ENCODE data around the gene AANAT.

Gene AANAT

DNA sequence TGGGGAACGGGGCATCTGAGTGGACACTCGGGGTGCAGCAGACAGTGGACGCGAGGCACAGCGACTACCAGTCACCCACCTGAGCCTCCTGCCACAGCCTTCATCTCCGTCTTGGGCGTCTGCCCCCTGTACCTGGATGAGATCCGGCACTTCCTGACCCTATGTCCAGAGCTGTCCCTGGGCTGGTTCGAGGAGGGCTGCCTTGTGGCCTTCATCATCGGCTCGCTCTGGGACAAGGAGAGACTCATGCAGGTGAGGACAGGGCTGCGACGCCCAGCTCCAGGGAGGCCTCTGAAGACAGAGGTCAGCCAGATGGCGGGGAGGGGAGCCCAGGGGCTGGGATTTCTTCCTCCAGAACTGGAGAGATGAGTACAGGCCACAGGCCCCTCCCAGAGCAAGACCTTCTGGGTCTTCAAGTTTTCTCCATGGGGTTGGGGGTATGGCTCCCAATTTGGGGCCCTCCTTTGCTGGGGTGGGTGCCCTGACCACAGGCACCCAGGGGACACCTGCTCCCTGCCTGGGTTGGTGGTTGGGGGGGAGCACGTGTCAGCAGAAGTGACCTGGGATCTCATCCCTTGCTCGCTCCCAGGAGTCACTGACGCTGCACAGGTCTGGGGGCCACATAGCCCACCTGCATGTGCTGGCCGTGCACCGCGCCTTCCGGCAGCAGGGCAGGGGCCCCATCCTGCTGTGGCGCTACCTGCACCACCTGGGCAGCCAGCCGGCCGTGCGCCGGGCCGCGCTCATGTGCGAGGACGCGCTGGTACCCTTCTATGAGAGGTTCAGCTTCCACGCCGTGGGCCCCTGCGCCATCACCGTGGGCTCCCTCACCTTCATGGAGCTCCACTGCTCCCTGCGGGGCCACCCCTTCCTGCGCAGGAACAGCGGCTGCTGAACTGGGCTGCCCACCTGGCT lies 1.9 kb downstream of the AANAT start:
- DNase-seq = no peak

DNA sequence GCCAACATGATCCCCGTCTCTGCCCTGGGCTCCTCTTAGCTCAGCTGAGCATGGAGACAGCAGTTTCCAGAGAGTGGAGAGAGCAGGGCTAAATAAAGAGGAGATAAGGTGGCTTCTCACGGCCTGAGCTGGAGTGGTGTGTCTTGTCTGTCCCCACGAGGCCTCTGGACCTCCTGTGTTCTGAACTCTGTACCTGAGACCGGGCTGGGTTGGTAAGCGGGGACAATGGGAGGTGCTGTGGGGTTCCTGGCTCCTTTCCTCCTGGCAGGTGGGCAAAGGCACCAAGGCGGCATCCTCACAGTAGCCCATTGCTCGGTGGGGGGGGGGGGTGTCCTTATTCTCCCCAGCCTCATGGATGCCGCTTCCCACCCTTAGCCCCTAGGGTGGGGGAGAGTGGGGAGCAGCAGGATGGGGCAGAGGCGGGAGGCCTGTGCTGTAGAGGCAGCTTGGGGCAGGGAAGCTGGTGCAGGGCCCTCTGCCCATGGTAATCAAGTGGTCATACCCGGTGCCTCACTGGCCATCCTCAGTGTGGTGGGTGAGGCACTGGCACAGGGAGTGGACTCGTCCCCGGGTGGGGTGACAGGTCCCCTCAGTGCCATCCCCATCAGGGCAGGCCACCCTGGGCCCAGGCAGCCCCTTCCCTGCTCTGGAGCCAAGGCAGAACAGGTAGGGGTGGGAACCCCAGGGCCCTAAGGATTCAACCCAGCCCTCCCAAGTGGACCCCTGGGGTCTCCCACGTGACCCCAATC lies 2.8 kb downstream of the AANAT start:
- no peak for DNase-seq

- no peak for DNase-seq
These were observed 4.3 kb downstream of the AANAT start for GRCh38 chr17:76471498-76472257.

- no peak for DNase-seq
These were observed 4.8 kb downstream of the AANAT start for GRCh38 chr17:76472258-76472645.

DNA sequence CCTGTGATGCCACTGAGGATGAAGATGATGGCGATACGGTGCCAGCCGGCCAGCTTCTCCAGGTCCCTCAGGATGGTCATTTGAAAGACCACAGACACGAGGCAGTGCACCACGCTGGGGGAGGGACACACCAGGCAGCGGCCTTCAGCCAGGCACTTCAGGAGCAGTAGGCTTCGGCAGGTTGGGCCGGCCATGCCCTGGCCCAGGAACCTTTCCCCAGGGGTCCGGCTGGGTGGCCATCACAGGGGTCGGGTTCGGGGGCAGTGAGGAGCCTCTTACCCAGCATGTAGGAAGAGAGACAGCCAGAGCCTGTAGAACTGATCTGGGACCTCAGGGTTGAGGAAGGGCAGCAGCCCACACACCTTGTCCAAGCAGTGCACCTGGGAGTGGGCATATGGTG lies 5.3 kb downstream of the AANAT start:
- DNase-seq = no peak

GRCh38 chr17:76473541-76473985 lies 6.2 kb downstream of the AANAT start:
- DNase-seq = no peak

- DNase-seq = no peak
These were observed 6.8 kb downstream of the AANAT start for GRCh38 chr17:76474238-76474637.

- no peak for DNase-seq
These were observed 7.5 kb downstream of the AANAT start for GRCh38 chr17:76474894-76475293.

- DNase-seq = no peak
These were observed 7.9 kb downstream of the AANAT start for GRCh38 chr17:76475302-76475701.

DNA sequence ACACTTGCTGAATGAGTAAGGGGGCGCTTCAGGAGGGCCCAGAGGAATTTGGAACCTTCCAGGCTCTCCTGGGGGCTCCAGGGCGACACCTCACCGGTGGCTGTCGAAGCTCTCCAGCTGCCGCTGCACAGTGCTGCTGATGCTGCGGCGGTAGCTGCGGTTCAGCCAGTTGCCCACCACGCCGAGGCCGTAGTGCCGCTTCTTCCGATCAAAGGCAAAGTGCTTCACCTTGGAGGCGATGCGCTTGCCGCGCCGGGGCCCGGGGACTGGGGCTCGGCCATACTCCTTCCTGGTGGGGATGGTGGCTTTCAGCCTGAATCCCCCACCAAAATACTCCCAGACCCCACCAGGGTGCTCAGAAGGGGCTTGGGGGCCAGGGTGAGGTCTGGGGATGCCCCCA lies 9.3 kb downstream of the AANAT start:
- no peak for DNase-seq

DNA sequence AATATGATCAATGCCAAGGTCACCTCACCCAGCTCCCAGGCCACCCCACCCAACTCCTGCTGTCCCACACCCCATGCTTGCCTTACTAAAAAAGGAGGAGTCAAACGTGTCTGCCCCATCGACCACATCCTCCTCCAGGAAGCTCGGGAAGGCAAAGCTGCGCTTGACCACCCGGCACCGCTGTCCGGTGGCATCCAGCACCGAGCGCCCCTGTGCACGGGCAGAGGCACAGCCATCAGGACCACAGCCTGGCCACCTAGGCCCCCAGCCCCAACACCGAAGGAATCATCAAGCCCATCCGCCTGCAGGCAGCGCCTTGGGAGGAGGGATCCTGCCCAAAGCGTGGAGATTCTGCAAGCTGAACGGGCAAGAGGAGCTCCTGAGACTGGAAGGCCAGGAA lies 10.2 kb downstream of the AANAT start:
- no peak for DNase-seq

DNA sequence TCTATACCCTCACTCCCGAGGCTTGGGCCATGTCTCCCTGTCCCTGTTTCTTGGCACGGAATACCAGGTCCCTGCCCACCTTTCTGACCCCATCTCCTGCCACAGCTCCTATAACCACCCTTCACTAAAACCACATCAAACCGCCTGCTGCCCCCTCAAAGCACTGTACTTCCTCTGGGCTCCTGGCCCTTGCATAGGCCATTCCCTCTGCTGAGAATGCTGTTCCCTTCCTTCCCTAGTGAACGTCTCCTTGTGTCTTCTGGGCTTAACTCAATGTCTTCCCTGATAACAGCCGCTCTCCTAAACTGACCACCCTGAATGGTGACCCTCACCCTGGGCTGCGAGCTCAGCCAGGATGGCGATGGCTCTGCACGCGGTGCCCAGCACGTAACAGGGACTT lies 10.7 kb downstream of the AANAT start:
- no peak for DNase-seq

DNA sequence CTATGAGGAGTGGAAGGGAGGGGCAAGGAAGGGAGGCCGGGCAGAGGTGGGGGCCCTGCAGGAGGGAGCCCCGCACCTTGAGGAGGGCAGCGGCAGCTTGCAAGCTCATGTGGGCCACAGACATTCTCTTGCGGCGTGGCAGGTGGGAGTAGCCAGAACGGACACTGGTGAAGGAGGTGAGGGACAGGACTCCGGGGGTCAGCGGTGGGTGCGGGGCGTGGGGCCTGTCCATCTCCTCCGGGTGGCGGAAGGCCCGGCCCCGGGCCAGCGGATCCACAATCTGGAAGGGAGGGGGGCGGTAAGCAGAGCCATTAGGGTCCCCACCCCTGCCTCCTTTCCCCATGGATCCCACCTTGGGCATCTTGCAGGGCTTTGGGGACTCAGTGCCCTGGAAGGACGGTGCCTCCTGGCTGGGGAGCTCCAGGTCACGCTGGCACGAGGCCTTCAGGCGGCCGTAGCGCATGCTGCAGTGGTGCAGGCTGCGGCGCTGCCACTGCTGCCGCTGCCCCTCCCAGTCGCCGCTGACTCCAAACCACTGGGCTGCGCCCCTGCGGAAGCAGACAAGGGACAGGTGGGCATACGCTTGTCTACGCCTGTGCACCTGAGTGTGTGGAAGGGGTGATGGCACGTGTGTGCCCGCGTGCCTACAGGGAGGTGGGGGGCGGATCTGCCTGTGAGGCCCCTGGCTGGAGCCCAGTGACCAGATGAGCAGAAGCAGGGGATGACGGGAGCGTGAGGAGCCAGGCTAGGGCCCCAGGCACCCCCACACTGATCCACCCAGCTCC lies 11.5 kb downstream of the AANAT start:
- DNase-seq = no peak

DNA sequence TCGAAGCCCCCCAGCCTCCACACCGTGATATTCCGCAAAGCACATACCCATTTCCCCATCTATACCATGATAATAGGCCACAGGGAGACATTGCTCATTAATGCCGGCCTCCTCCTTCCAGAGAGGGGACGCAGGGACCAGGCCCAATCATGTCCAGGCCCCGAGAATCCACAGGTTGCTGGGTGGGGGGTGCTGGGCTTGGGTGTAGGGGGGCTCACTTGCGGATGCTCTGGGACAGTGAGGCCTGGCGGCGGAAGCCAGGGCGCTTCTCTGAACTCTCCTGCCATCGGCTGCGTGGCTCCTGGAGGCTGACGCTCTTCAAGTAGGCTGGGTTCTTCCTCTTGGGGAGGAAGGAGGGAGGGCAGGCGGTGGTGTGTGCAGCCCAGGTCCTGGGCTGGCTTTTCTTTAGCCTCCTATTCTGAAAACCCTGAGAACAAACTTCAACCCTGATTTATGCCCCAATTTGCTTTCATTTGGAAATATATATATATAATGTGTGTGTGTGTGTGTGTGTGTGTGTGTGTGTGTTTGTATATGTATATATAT lies 12.2 kb downstream of the AANAT start:
- no peak for DNase-seq

GRCh38 chr17:76480632-76481031 lies 13.2 kb downstream of the AANAT start:
- no peak for DNase-seq

DNA sequence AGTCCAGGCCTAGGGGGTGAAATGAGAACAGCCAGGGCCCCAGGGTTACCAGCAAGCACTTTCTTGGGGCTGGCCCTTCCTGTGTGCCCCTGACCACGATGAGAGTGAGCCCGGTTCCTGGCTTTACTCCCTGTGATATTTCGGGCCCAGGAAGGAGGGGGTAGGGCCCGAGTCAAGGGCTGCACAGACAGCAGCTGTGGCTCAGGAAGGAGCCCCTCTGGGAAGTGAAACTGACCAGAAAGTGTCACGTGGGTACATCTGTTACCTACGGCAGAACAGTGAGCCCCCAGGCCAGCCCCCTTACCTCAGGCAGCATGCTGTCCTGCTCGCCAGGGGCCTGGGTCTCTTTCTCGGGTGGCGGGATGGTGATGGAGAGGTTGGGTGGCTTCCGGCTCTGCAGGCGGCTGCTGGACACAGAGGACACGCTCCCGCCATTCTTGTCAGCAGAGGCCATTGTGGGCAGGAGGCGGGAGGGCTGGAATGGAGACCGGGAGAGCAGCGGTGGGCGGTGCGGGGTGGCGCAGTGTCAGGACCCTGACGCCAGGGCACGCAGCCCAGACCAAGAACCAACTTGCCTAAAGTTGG lies 13.8 kb downstream of the AANAT start:
- no peak for DNase-seq

- DNase-seq = no peak
These were observed 16.9 kb downstream of the AANAT start for GRCh38 chr17:76484228-76484725.

- DNase-seq = no peak
These were observed 18.2 kb downstream of the AANAT start for GRCh38 chr17:76485569-76485968.

- no peak for DNase-seq
These were observed 20.2 kb downstream of the AANAT start for GRCh38 chr17:76487451-76488192.

DNA sequence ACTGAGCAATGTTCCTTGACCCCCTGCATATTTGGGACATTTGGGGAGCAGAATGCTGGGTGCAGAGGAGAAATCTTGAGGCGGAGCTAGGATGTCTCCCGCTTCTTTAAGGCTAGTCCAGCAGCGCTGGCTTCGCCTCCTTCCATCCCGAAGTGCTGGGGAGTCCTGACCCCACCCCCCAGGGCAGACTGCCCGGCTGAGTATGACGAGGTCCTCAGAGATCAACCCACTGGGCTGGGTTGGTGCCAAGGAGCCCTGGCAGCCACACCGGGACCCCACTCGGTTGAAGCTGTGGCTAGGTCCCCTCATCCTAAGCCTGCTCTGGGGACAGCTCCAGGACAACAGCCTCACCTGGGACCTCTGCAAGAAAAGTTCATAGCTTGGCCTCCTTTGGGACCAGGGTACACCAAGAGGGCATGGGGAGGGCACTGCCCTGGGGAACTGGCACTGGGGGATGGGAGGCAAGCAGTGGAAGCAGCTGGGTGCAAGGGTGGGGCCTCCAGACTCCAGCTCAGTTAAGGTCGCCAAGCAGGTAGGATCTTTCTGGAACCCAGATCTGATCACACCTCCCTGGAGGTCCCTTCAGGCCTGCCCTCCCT lies 22.8 kb downstream of the AANAT start:
- DNase-seq = no peak

Measured in T1000 (cell line).